Measurements from ENCODE around the gene SCN4B.
"Not testable (repeated sequence)": the region's sequence is repeated elsewhere in the genome, so short reads cannot be mapped to it uniquely, and the experiment has no call there.

SCN4B gene, protein sequence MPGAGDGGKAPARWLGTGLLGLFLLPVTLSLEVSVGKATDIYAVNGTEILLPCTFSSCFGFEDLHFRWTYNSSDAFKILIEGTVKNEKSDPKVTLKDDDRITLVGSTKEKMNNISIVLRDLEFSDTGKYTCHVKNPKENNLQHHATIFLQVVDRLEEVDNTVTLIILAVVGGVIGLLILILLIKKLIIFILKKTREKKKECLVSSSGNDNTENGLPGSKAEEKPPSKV
- total RNA-seq = 0 to 0.07 reads per million in 2 donors

DNA sequence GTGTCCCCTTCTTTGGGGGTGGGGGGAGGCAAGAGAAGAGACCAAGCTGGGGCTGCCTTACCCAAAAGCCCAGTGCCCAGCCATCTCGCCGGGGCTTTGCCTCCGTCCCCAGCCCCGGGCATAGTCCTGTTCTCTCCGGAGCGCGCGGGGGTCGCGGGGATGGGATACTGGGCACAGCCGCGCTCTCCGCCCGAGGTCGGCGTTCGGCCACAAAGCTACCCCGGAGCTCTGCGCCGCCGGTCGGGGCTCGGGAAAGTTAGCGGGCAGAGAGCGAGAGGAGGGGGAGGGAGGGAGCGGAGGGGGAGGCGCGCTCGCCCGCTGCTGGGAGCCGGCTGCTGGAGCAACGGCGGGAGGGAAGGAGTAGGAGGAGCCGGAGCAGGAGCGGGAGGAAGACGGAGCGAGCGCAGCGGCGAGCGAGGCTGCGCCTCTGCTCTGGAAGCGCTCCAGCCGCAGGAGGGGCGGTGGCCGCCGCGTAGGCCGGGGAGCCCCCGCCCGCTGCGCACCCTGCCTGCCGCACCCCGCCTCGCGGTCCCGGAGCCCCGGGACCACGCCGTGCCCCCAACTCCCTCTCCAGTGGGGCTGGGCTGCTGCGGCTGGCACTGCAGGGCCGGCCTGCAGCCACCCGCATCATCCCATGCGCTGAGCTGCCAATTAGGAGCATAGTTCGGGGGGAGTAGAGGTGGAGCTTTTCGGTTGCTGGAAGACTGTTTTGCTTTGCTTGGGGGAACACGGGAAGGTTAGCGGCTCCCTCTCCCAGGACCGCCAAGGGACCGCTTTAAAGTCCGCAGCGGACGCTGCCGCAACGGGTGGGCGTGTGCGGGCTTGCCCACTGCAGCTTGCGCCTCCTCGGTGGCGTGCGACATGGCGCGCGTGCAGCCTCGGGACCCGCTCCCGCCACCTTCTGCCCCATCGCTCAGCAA lies at the start of gene SCN4B:
Gene SCN4B, minus strand, starts transcription at position 272 of the 920 bp plus-strand sequence. Its CDS starts 150 bp downstream, at position 122.
- DNase-seq = peak in 1 of 5 experiments; percentile 24

DNA sequence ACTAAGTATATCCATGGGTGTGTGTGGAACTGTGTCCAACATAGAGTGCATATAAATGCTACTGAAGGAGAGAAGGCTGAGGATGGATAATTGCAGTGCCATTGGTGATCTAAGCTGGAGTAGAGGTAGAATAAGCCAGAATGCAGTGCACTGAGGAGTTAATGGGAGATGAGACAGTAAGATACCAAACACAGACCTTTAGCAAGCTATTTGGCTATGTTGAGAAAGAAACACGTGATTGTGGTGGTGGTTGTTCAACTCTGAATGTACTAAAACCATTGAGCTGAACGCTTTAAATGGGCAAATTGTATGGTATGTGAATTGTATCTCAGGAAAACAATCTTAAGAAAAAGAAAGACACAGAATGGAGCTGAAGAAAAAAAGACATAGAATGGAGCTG lies 49.3 kb upstream of the SCN4B start:
- peak in 1 of 5 experiments; percentile 87 for DNase-seq

DNA sequence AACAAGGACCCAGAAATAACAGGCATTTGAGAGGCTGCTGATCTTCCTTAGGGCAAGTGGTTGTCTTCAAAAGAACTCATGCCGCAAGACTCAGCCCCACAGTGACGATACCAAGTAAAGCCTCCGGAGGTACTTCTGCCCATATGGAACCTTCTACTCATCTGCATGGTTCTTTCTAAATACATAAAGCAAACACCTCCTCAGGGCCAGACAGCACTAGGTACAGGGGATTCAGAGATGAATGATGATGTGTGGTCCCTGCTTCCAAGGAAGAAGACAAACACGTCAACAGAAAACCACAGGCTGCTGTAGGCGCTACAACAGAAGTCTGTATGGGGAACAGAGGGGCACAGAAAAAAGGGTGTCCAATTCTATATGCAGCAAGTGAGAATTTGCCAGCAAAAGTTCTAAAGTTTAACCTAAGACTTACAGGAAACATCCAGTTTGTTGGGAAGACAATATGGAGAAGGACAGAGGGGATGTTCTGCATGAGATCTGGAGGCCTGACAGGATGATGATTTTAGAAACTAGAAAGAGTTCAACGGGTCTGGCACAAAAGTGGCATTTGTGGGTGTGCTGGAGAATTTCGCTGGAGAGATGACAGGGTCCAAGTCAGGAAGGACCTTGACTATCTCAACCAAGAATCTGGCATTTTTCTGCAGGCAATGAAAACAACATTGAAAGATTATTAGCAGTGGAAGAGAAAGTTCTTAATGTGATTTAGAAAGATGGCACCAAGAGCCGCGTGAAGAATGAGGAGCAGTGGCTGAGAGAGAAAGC lies 48.5 kb upstream of the SCN4B start:
- peak in 3 of 5 experiments; percentile 22 to 99 (median 70) for DNase-seq

DNA sequence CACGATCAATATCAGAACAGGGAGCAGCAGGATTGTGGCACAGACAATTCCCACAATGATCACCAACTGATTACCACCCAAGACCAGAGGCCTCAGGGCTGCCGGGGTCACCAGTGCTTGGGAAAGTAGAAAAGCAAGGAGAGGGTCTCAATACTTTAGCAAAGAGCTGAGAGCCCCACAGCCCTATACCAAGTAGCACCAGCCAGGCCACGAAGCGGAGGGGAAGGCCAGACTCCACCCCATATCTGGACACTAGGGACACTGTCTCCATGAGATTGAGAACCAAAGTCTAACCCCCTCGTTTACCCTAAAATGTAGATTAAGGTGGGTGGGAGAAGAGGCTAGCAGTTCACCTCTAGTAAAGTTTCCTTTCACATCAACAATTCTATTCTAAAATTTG lies 47.9 kb upstream of the SCN4B start:
- no peak for DNase-seq

DNA sequence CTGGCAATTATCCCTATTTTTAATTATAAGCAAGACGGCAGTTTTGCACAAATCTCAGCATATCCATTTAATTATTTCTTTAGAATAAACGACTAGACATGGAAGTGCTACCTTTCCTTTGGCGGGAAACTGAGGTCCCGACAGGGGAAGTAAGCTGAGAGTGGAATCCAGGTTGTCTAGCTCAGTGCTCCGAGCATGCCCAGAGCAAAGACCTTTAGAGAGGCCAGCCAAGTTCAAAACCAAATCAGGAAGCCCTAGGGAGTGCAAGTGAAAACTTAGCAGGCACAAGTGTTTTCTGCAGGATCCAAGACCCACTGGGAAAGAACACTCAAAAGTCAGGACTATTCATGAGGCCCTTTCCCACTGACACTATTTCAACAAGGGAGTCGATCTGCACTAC lies 46.5 kb upstream of the SCN4B start:
- no peak for DNase-seq

DNA sequence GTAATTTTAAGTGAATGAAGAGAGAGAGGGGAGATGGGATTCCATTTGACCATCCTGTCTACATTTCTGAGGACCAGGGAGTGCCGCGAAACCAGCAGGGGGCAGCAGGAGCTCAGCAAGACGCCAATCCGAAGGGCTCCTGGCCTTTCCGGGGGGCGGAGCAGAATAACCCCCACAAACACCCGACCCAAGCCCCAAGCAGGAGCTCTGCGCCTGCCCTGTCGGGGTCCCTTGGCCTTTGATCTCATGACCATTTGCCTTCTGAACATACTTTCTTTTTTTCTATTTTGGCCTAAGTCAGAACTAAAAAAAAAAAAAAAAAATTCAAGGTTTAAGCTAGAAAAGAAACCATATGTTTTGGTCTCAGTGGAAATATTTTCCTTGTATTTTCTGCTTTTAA lies 45.7 kb upstream of the SCN4B start:
- peak; percentile 68 to 84 (median 77) for DNase-seq

DNA sequence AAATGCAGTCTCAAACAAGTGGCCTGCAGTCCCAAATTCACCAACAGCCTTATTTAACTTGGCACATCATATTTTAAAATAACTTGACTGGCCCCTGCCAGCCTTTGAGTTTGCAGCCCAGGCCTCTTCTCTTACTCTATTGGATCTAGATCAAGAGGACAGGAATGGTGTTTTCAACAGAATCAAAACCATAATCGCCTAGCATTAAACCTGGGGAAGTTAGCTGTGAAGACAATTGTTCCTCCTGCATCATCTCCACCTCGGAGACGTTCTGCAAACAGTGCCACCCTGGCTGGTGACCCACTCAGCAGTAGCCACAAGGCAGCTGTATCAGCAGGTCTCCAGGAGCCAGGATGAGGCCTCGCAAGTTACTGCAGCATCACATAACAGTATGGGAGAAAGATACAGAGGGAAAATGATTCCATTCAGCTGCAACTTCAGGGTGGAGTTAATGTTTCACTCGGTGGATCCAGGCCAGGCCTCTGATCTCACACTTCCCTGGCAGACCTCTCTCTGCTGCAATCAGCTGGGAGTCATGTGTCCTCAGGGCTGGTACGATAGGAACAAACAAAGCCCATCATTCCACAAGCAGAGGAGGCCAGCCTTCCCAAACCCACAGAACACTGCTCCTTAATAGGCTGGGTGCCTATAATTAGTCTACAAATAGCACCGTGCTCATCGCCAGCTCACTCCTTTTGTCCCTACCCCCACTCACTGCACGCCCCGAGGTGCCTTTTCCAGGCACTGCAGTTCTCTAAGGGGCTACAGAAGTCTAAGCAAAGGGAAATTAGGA lies 42.4 kb upstream of the SCN4B start:
- DNase-seq = no peak

DNA sequence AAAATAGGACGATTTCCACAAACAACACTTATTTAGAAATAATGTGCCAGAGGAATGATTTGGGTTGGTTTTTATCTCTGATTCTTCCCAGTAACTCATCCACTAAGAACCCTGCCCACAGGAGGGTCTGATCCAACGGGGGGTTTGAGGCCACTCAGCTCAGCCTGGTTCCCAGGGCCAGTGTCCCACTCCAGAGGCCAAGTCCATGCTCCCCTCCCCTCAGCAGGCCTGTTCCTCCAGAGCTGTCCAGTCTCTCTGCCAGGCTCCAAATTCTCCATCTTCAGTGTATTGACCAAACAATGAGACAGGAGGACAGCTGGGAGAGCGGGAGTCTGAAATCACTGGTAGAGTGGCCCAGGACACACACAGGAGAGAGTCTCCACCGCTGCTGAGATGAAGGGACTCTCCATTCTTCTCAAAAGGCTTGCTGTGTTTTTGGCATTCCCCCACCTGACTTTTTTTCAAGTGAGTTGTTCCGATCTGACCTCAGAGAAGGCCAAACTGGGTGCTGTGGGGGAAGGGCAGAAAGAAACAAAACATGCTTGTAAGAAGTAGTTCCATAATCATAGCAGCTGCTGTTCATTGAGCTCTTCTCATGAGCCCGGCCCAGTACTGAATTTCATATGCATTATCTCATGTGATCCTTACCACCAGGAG lies 41.4 kb upstream of the SCN4B start:
- DNase-seq = no peak

DNA sequence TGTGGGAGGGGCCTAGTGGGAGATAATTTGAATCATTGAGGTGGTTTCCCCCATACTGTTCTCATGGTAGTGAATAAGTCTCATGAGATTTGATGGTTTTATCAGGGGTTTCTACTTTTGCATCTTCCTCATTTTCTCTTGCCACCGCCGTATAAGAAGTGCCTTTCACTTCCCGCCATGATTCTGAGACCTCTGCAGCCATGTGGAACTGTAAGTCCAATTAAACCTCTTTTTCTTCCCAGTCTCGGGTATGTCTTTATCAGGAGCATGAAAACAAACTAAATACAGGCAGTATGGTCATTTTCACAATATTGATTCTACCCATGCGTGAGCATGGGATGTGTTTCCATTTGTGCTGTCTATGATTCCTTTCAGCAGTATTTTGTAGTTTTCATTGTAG lies 40.2 kb upstream of the SCN4B start:
- DNase-seq = not testable (repeated sequence)

DNA sequence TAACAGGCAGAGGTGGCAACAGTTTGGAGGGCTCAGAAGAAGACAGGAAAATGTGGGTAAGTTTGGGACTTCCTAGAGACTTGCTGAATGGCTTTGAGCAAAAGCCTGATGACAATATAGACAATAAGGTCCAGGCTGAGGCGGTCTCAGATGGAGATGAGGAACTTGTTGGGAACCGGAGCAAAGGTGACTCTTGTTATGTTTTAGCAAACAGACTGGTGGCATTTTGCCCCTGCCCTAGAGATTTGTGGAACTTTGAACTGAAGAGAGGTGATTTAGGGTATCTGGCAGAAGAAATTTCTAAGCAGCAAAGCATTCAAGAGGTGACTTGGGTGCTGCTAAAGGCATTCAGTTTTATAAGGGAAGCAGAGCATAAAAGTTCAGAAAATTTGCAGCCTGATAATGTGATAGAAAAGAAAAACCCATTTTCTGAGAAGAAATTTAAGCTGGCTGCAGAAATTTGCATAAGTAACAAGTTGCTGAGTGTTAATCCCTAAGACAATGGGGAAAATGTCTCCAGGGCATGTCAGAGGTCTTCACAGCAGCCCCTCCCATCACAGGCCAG lies 38.4 kb upstream of the SCN4B start:
- DNase-seq = not testable (repeated sequence)

DNA sequence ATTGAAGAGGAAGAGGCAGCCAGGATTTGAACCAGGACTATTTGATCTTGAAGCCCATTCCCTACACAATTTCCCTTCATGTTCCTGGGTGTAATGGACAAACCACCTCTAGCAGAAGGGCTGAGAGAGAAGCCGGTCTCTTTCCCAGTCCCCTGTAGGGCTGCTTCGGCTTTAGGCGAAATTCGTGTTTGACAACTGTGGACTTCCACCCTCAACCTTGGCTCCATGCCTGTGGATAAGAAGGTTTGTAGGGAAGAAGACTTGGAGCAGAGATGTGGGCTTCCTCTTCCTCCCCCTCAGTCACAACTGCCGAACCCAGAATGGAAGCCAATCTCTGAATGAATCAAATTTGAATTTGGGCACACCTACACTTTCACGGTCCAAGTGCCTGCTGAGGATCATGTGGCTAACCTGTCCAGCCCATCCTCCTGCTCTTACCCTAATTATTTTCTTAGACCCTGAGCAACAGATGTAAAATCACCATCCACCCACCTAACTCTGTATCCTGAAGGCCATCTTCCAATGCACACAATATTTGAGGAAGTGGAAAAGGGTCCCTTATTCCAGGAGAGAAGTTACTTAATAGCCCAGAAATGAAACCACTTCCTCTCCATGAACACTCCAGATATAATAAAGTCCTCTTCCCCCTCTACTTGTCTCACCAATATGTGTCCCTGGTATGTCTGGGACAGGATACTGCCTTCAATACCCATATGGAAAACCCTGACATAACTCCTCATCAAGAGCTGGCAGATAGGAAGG lies 33.9 kb upstream of the SCN4B start:
- DNase-seq = no peak

DNA sequence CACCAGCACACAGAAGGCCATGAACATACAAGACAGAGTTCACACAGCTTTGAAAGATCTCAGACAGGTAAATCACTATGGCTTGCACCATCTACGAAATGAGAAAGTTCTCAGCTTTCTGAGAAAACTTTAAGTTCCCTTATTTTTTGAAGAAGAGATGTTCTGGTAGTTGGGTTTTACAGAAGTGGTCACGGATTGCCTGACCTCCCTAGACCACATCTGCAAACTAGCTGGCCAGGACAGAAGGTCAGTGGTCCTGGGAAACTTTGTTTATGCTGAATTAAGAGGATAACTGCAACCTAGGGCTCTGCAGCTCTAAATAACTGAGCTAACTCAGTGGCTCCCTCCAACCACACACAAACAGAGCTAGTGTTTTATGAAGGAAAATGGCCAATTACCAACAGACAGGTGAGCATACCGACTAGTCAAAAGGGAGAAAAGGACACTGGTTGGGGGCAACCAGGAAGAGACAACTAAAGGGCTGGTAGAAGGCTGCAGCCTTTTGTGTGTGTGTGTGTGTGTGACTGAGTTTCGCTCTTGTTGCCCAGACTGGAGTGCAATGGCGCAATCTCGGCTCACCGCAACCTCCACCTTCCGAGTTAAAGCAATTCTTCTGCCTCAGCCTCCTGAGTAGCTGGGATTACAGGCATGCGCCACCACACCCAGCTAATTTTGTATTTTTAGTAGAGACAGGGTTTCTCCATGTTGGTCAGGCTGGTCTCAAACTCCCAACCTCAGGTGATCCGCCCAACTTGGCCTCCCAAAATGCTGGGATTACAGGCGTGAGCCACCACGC lies 32.4 kb upstream of the SCN4B start:
- no peak for DNase-seq

DNA sequence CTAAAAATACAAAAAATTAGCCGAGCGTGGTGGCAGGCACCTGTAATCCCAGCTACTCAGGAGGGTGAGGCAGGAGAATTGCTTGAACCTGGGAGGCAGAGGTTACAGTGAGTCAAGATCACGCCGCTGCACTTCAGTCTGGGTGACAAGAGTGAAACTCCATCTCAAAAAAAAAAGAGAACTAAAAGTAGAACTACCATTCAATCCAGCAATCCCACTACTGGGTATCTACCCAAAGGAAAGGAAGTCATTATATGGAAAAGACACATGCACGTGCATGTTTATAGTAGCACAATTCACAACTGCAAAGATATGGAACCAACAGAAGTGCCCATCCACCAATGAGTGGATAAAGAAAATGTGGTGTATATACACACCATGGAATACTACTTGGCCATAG lies 31.1 kb upstream of the SCN4B start:
- DNase-seq = not testable (repeated sequence)

DNA sequence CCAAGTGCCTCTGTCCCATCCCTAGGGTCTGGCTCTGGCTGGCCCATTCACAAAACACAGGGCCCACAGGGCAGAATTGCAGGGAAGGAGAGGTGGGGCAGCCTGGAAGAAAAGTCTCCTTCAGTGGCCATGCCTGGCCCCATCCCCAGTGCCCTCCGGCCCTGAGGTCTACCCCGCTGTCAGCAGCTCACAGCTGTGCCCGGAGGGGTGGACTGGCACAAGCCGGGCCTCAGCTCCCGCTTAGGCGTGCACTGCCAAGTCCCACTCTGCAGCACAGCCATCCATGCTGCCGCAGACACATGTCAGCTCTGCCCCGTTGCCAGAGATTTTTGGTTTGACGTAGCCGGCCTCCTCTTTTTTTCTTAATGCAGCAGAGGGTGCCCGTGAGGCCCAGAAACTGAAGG lies 27.7 kb upstream of the SCN4B start:
- peak in 1 of 5 experiments; percentile 23 for DNase-seq

DNA sequence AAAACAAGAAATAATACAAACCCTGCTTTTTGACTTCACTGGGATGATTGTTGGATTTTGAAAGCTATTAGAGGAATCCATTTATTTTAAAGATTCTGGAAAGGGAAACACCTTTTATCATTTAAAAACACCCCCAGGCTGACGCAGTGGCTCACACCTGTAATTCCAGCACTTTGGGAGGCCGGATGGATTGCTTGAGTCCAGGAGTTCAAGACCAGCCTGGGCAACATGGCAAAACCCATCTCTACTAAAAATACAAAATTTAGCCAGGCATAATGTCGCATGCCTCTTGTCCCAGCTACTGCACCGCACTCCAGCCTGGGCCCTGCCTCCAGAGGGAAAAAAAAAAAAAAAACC lies 24.1 kb upstream of the SCN4B start:
- DNase-seq = no peak

DNA sequence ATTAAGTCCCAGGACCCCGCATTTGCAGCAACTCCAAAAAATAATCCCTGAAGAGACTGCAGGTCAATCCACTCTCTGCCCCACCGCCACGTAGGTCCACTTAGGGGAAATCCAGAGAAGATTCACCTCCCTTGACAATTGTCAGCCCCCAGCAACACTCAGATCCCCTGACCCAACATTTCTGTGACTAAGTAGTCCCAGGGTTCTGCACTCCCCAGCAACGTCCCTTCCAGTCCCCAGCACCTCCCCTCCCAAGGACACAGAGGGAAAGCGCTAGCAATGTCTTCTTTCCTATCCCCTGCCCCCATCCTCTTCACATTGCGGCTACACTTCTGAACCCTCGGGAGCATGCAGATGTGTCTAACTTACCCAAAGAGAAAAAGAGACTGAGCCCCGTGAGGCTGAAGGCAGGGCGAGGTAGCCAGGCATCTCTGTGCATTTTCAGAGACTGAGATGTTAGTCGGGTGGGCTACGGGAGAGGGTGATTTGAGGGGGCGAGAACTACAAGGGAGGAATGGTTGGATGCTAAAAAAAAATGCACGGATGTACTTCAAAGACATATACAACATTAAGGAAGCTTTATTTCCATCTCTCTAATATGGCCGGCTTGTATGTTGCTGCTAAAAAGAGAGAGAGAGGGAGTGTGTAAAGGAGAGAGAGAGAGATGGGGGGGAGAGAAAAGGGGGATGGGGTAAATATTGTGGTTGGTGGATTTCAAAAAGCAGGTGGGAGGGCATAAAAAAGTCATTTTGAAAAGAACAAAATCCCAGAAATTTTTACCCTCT lies 23.6 kb upstream of the SCN4B start, which contains the start of gene SCN2B:
Gene SCN2B, minus strand, starts transcription at position 647 of the 785 bp plus-strand sequence. Its CDS starts 208 bp downstream, at position 439.
- DNase-seq = no peak

DNA sequence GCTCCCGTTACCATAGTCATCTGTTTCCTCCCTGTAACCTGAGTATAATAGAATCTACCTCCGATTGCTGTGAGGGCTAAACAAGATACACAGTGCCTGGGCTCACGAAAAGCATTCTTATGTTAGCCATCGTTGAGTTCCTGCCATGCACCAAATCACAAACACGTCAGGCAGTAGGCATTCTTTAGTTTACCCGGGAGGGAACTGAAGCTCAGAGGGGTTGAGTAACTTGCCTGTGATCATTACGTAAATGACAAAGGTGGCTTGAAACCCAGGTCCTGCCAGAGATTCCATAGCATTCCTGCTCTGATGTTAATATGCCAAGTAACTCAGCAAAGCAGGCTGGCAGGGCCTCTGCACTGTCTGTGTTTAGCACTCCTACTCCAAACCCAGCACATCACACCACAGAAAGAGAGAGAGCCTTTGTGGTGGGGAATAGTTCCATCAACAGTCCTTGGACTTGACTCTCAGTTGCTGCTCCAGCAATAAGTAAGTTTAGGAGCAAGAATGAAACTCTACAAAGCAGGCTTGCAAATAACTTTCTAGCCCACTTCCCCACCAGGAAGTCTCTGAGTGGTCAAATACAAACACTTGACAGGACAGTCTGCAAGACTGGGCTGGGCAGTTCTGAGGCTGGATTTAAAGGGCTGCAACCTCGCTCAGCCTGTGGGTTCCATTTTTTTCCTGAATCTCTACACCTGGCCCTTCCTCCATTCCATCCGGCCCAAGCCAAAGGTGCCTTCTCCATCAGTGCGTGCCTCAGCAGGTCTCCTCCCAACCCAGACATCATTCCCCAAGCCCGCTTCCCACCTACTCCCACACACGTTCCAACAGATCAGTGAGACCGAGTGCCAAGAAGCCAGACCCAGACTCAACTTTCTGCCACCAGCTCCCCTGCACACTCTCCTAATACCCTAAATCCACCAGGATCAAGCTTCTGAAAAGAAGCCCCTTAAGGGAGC lies 22.7 kb upstream of the SCN4B start:
- DNase-seq = no peak
